HCT116 (cell line): ENCODE measurements around the gene RTN1. TPM values are rescaled to one million over a fixed set of nuclear protein-coding genes. Genes with fewer than 3 reads are reported as not detected.

Experiments
- ATAC-seq: fragments of 200-7000 bp; cut with Tn5 transposase; 2 replicates; pipeline ENCODE4 v1.9.1; 2020; ENCODE audit warnings: mild to moderate bottlenecking, moderate library complexity
- BruUV-seq: library from RNA; stranded (reverse); fragments of 400-500 nt; replicated peaks from 2 replicates; lab custom pipeline; 2021; lab: Mats Ljungman, UMichigan
- CTCF ChIA-PET: fragments of 300-600 bp; sonication (Branson Sonifier 250); formaldehyde crosslinking; loops from one replicate; lab custom pipeline; 2021; ENCODE audit warnings: antibody characterized with exemption; lab: Charles Lee
- POLR2A ChIA-PET: fragments of 300-600, 350-600 bp; sonication (Branson Sonifier 250); formaldehyde crosslinking; loops from one replicate; lab custom pipeline; 2021; ENCODE audit warnings: antibody characterized with exemption; lab: Charles Lee
- RAD21 ChIA-PET, 2 experiments: fragments of 300-600 bp; sonication (Branson Sonifier 250); formaldehyde crosslinking; loops; one replicate each; lab custom pipeline; 2023; ENCODE audit warnings: low total read pairs in 2 of 2; ENCODE audit not compliant: uncharacterized antibody in 2 of 2, unreplicated experiment in 2 of 2, low non-redundant PET in 1 of 2; lab: Charles Lee
- DNase-seq: peaks from one replicate; pipeline ENCODE4 v3.0.0-alpha.2; 2010; ENCODE audit warnings: low read depth, low spot score
- H2AFZ ChIP-seq: fragments of 200-600 bp; shearing (Covaris generic), sonication (generic); 2 replicates; pipeline ENCODE4 v1.6.1; 2017; ENCODE audit warnings: low read depth, mixed run types, mixed read lengths, antibody characterized with exemption, low read length; ENCODE audit not compliant: poor library complexity, severe bottlenecking
- H3K27ac ChIP-seq: 2 replicates; pipeline ENCODE4 v1.5.1; 2012; ENCODE audit warnings: low read depth, low read length
- H3K27me3 ChIP-seq: fragments of 200-600 bp; sonication (generic); 2 replicates; pipeline ENCODE4 v1.6.1; 2016; ENCODE audit warnings: mixed run types, low read length, mixed read lengths; ENCODE audit not compliant: insufficient read depth
- H3K36me3 ChIP-seq, 2 experiments: fragments of 200-500 bp in 1 of 2; fragments of 200-600 bp in 1 of 2; sonication (Bioruptor generic) in 1 of 2; sonication (generic) in 1 of 2; 2 replicates each; pipeline versions ENCODE4 v1.5.1 to v1.6.1; 2014 to 2016; ENCODE audit warnings: low read length in 2 of 2, inconsistent platforms in 1 of 2, mixed read lengths in 1 of 2, mixed run types in 1 of 2; ENCODE audit not compliant: insufficient read depth in 2 of 2, control insufficient read depth in 1 of 2
- H3K4me1 ChIP-seq, 2 experiments: fragments of 200-600 bp in 1 of 2; sonication (generic) in 1 of 2; 2 replicates each; pipeline versions ENCODE4 v1.5.1 to v1.6.1; 2012 to 2017; ENCODE audit warnings: low read length in 2 of 2, inconsistent platforms in 1 of 2, mild to moderate bottlenecking in 1 of 2, mixed read lengths in 1 of 2, mixed run types in 1 of 2, moderate library complexity in 1 of 2; ENCODE audit not compliant: insufficient read depth in 2 of 2, control insufficient read depth in 1 of 2
- H3K4me2 ChIP-seq: fragments of 200-600 bp; sonication (generic); 2 replicates; pipeline ENCODE4 v1.6.1; 2017; ENCODE audit warnings: mixed run types, low read length, mixed read lengths
- H3K4me3 ChIP-seq, 2 experiments: fragments of 200-600 bp in 1 of 2; sonication (generic) in 1 of 2; replicated peaks in 1 of 2; 2 replicates each; pipeline ENCODE4 v1.5.1; 2011 to 2016; ENCODE audit warnings: low read length in 2 of 2, control low read depth in 1 of 2, low read depth in 1 of 2, mild to moderate bottlenecking in 1 of 2, mixed read lengths in 1 of 2, mixed run types in 1 of 2
- H3K79me2 ChIP-seq: fragments of 200-600 bp; sonication (generic); 2 replicates; pipeline ENCODE4 v1.6.1; 2017; ENCODE audit warnings: mild to moderate bottlenecking, mixed run types, low read length, moderate library complexity, mixed read lengths; ENCODE audit not compliant: insufficient read depth
- H3K9ac ChIP-seq: fragments of 200-600 bp; sonication (generic); 2 replicates; pipeline ENCODE4 v1.6.1; 2016; ENCODE audit warnings: low read length, mixed read lengths
- H3K9me2 ChIP-seq: fragments of 200-600 bp; sonication (generic), shearing (Covaris generic); 2 replicates; pipeline ENCODE4 v1.6.1; 2017; ENCODE audit warnings: mixed run types, mild to moderate bottlenecking, moderate library complexity; ENCODE audit not compliant: insufficient read depth
- H3K9me3 ChIP-seq, 2 experiments: fragments of 200-500 bp in 1 of 2; fragments of 200-600 bp in 1 of 2; sonication (Bioruptor generic) in 1 of 2; sonication (generic) in 1 of 2; 2 replicates each; pipeline ENCODE4 v1.6.1; 2014 to 2017; ENCODE audit warnings: low read length in 2 of 2, mixed read lengths in 2 of 2, inconsistent platforms in 1 of 2, low read depth in 1 of 2, mild to moderate bottlenecking in 1 of 2, mixed run types in 1 of 2, moderate library complexity in 1 of 2; ENCODE audit not compliant: control insufficient read depth in 1 of 2, insufficient read depth in 1 of 2
- H4K20me1 ChIP-seq: fragments of 200-600 bp; sonication (generic), shearing (Covaris generic); 2 replicates; pipeline ENCODE4 v1.6.1; 2017; ENCODE audit warnings: mixed run types, mild to moderate bottlenecking, moderate library complexity; ENCODE audit not compliant: insufficient read depth
- CTCF ChIP-seq, 3 experiments: fragments of 200-600 bp in 1 of 3; sonication (generic) in 1 of 3; IDR thresholded peaks in 2 of 3; conservative IDR thresholded peaks in 1 of 3; 2 replicates each; pipeline ENCODE4 v1.5.1; 2012 to 2017; ENCODE audit warnings: low read depth in 2 of 3, low read length in 2 of 3, antibody characterized with exemption in 1 of 3, borderline replicate concordance in 1 of 3, control low read depth in 1 of 3, mild to moderate bottlenecking in 1 of 3, mixed read lengths in 1 of 3, mixed run types in 1 of 3, moderate library complexity in 1 of 3; ENCODE audit not compliant: insufficient read depth in 1 of 3
- MAX ChIP-seq: IDR thresholded peaks from 2 replicates; pipeline ENCODE4 v1.6.1; 2012
- RAD21 ChIP-seq: IDR thresholded peaks from 2 replicates; pipeline ENCODE4 v1.6.1; 2012; ENCODE audit warnings: low read depth, mild to moderate bottlenecking
- ZNF274 ChIP-seq: fragments of 200-500 bp; sonication (Bioruptor generic); IDR thresholded peaks from 2 replicates; pipeline ENCODE4 v1.6.1; 2014; ENCODE audit warnings: mild to moderate bottlenecking, low read depth, low read length, inconsistent platforms
- intact Hi-C: fragments of 100-400 bp; cut with micrococcal nuclease; formaldehyde crosslinking; loops from 2 replicates; pipeline ENCODE4 v1.10.0; 2022
- total RNA-seq: library from RNA; stranded (reverse); gene quantifications from one replicate; pipeline ENCODE4 v1.2.1, GENCODE V29; 2021; ENCODE audit not compliant: unreplicated experiment

Gene RTN1
- total RNA-seq, 1 experiment from 2014 or later = 0.57 TPM

- H3K4me1 ChIP-seq = no peaks in the 10 kb centered on the region
- ChIA-PET CTCF (interaction anchor here (0.6 to 1.4 kb wide), 2 partner anchors 13 to 77 kb away, joined by 3 to 4 read pairs; no protein-coding TSS in a partner anchor), POLR2A (no interaction called here), RAD21 (no interaction called here)
- H3K9me3 ChIP-seq = no peaks in the 10 kb centered on the region
- no peaks in the 10 kb centered on the region for H4K20me1 ChIP-seq
- no peak overlapping the region for H3K4me2 ChIP-seq
- no peaks in the 10 kb centered on the region for H3K36me3 ChIP-seq
- H3K4me3 ChIP-seq = no peak overlapping the region
- no peaks in the 10 kb centered on the region for H3K79me2 ChIP-seq
- no TSS peak for BruUV-seq
- no peak overlapping the region for H2AFZ ChIP-seq
- ATAC-seq = peak; percentile 73
- intact Hi-C loops = no loop called here
- H3K9ac ChIP-seq = no peak overlapping the region
- no peak for TF ChIP-seq ZNF274
- peak; percentile 6; the same call in 1 of the 2 replicates for TF ChIP-seq RAD21
- TF ChIP-seq, all 23 proteins: peak for 1
- no peak for DNase-seq
- Histone ChIP-seq H3K27ac (no peak overlapping the region), H3K9me2 (no peaks in the 10 kb centered on the region), H3K27me3 (no peaks in the 10 kb centered on the region)
These were observed 286.8 kb downstream of the RTN1 start for GRCh38 chr14:59583755-59584154.

GRCh38 chr14:59582845-59583509 is 287.6 kb downstream of the RTN1 start:
- Histone ChIP-seq H3K27me3 (no peaks in the 10 kb centered on the region), H3K79me2 (no peaks in the 10 kb centered on the region), H3K4me3 (no peak overlapping the region), H3K4me1 (no peaks in the 10 kb centered on the region), H3K36me3 (no peaks in the 10 kb centered on the region), H3K9me3 (no peaks in the 10 kb centered on the region), H3K9ac (no peak overlapping the region), H2AFZ (no peak overlapping the region), H3K9me2 (no peaks in the 10 kb centered on the region), H4K20me1 (no peaks in the 10 kb centered on the region), H3K27ac (no peak overlapping the region), H3K4me2 (no peak overlapping the region)
- RAD21 ChIA-PET = no interaction called here
- no TSS peak for BruUV-seq
- TF ChIP-seq CTCF (IDR thresholded peaks at IDR 0.05 in 2 of 3, conservative IDR thresholded peaks at IDR 0.05 in 1 of 3; ENCODE audit: borderline replicate concordance in 1 of 3, insufficient read depth in 1 of 3, low read depth in 2 of 3, low read length in 2 of 3) (peak; percentile 13 to 56 (median 46); a peak in 5 of 6 replicates), MAX (no peak)
- POLR2A ChIA-PET = no interaction called here
- DNase-seq (no peak), ATAC-seq (peak; percentile 53; the same call in 1 of the 2 replicates)
- CTCF ChIA-PET = no interaction called here
- intact Hi-C loops = no loop called here
